Testis (tissue), 2 donors: ENCODE results near the gene TMEM201.

ENCODE experiments used
- CTCF ChIP-seq, 3 experiments: fragments of 450-650 bp in 2 of 3; fragments of 200-600 bp in 1 of 3; sonication (generic) in 1 of 3; IDR thresholded peaks; one replicate each; pipeline ENCODE4 v1.5.1; 2016 to 2019; ENCODE audit warnings: antibody characterized with exemption in 3 of 3, mild to moderate bottlenecking in 2 of 3, moderate library complexity in 1 of 3
- POLR2A ChIP-seq: fragments of 450-650 bp; IDR thresholded peaks from one replicate; pipeline ENCODE4 v1.6.1; 2017; ENCODE audit warnings: antibody characterized with exemption, mild to moderate bottlenecking, moderate library complexity

GRCh38 chr1:9606948-9607347 lies 18.2 kb downstream of the TMEM201 start:
- TF ChIP-seq CTCF (IDR thresholded peaks at IDR 0.05): no peak
- no peak for TF ChIP-seq POLR2A
